HepG2 (cell line): ENCODE data around the gene RPL36. TPM values are rescaled to one million over a fixed set of nuclear protein-coding genes. Genes with fewer than 3 reads are reported as not detected.
A peak's percentile ranks its signal among the peaks of the same experiment; 100 is the strongest.

ENCODE experiments used
- CBX2 ChIP-seq, 2 experiments: fragments of 200-600 bp in 1 of 2; sonication (generic); formaldehyde crosslinking in 1 of 2; IDR thresholded peaks; 2 replicates each; pipeline versions ENCODE4 v1.7.0 to v1.8.1; 2018 to 2022; ENCODE audit warnings: low read depth in 2 of 2, low read length in 1 of 2, mild to moderate bottlenecking in 1 of 2, missing genetic modification reagents in 1 of 2
- CHD2 ChIP-seq: IDR thresholded peaks from 2 replicates; pipeline ENCODE4 v1.6.1; 2011; ENCODE audit warnings: low read depth, low read length, improper control_type of control experiment
- CHD4 ChIP-seq: fragments of 200-600 bp; sonication (generic); IDR thresholded peaks from 2 replicates; pipeline ENCODE4 v1.7.0; 2017; ENCODE audit warnings: mild to moderate bottlenecking, low read length, borderline replicate concordance
- EHMT2 ChIP-seq: fragments of 200-600 bp; sonication (generic); IDR thresholded peaks from 2 replicates; pipeline ENCODE4 v1.7.0; 2017; ENCODE audit warnings: antibody characterized with exemption, low read depth, low read length, borderline replicate concordance
- HES4 ChIP-seq: sonication (generic); formaldehyde crosslinking; IDR thresholded peaks from 2 replicates; pipeline ENCODE4 v1.9.0; 2021; ENCODE audit warnings: mild to moderate bottlenecking, missing genetic modification reagents, borderline replicate concordance
- HNRNPLL ChIP-seq: fragments of 200-400 bp; formaldehyde crosslinking; IDR thresholded peaks from 2 replicates; pipeline ENCODE4 v1.6.1; 2017; ENCODE audit warnings: mild to moderate bottlenecking, low read depth, low read length; ENCODE audit not compliant: poor library complexity, severe bottlenecking
- NR2C2 ChIP-seq: sonication (generic); formaldehyde crosslinking; IDR thresholded peaks from 2 replicates; pipeline ENCODE4 v1.4.0; 2020; ENCODE audit warnings: missing genetic modification reagents, mild to moderate bottlenecking, moderate library complexity, borderline replicate concordance
- PHF20 ChIP-seq: sonication (generic); formaldehyde crosslinking; IDR thresholded peaks from 2 replicates; pipeline ENCODE4 v1.5.0; 2020; ENCODE audit warnings: mild to moderate bottlenecking, missing genetic modification reagents
- SRSF1 ChIP-seq: fragments of 200-400 bp; formaldehyde crosslinking; optimal IDR thresholded peaks from 2 replicates; pipeline ENCODE3; 2017; ENCODE audit warnings: mild to moderate bottlenecking, low read depth, low read length, moderate library complexity
- TARDBP ChIP-seq: sonication (generic); formaldehyde crosslinking; IDR thresholded peaks from 2 replicates; pipeline ENCODE4 v1.8.0; 2022; ENCODE audit warnings: mild to moderate bottlenecking, missing genetic modification reagents
- THAP11 ChIP-seq: IDR thresholded peaks from 2 replicates; pipeline ENCODE4 v1.6.1; 2016; ENCODE audit warnings: missing biosample characterization, missing genetic modification reagents
- ZBTB38 ChIP-seq: sonication (generic); formaldehyde crosslinking; IDR thresholded peaks from 2 replicates; pipeline ENCODE4 v1.5.1; 2020; ENCODE audit warnings: mild to moderate bottlenecking, missing genetic modification reagents
- ZNF547 ChIP-seq: sonication (generic); formaldehyde crosslinking; IDR thresholded peaks from 2 replicates; pipeline ENCODE4 v1.5.1; 2020; ENCODE audit warnings: mild to moderate bottlenecking, missing genetic modification reagents
- ZNF678 ChIP-seq: sonication (generic); formaldehyde crosslinking; IDR thresholded peaks from 2 replicates; pipeline ENCODE4 v1.4.0; 2020; ENCODE audit warnings: mild to moderate bottlenecking, missing genetic modification reagents
- ZNF792 ChIP-seq: IDR thresholded peaks from 2 replicates; pipeline ENCODE4 v1.6.1; 2016
- ZSCAN12 ChIP-seq: sonication (generic); formaldehyde crosslinking; IDR thresholded peaks from 2 replicates; pipeline ENCODE4 v1.9.0; 2021; ENCODE audit warnings: mild to moderate bottlenecking, missing genetic modification reagents
- polyA plus RNA-seq, 8 experiments: library from polyadenylated mRNA; depleted of rRNA in 3 of 8; stranded (reverse) in 7 of 8; unstranded in 1 of 8; fragments of >200 nt; fragmentation: Illumina TruSeq in 4 of 8; extraction: Trizol in 4 of 8; gene quantifications; 2 replicates each; pipeline versions ENCODE4 v1.2.1 to v1.2.3, GENCODE V29; 2011 to 2016; ENCODE audit warnings: low read depth in 4 of 8, missing spikeins in 1 of 8, mixed read lengths in 1 of 8; ENCODE audit not compliant: insufficient read depth in 1 of 8
- total RNA-seq, 5 experiments: library from RNA; depleted of rRNA; stranded (reverse); fragments of >200 nt; fragmentation: Illumina TruSeq; extraction: Trizol; gene quantifications; 2 replicates each; pipeline ENCODE4 v1.2.3, GENCODE V29; 2016; ENCODE audit warnings: low read depth in 1 of 5
- TF ChIP-seq, protein P1 (sequence below): sonication (generic); formaldehyde crosslinking; IDR thresholded peaks from 2 replicates; pipeline ENCODE4 v1.9.0; 2021; ENCODE audit warnings: mild to moderate bottlenecking, missing genetic modification reagents
- TF ChIP-seq, protein P2 (sequence below): sonication (generic); formaldehyde crosslinking; IDR thresholded peaks from 2 replicates; pipeline ENCODE4 v1.8.0; 2022; ENCODE audit warnings: mild to moderate bottlenecking, missing genetic modification reagents; ENCODE audit not compliant: insufficient replicate concordance
- TF ChIP-seq, protein P3 (sequence below): sonication (generic); formaldehyde crosslinking; IDR thresholded peaks from 2 replicates; pipeline ENCODE4 v1.4.0; 2020; ENCODE audit warnings: low read depth, mild to moderate bottlenecking, missing genetic modification reagents

RPL36 gene
- total and polyA plus RNA-seq, 2 of the 13 experiments (the other 11 are each of a cell fraction or from before 2014, with no cell fraction given): 706 to 740 TPM

DNA sequence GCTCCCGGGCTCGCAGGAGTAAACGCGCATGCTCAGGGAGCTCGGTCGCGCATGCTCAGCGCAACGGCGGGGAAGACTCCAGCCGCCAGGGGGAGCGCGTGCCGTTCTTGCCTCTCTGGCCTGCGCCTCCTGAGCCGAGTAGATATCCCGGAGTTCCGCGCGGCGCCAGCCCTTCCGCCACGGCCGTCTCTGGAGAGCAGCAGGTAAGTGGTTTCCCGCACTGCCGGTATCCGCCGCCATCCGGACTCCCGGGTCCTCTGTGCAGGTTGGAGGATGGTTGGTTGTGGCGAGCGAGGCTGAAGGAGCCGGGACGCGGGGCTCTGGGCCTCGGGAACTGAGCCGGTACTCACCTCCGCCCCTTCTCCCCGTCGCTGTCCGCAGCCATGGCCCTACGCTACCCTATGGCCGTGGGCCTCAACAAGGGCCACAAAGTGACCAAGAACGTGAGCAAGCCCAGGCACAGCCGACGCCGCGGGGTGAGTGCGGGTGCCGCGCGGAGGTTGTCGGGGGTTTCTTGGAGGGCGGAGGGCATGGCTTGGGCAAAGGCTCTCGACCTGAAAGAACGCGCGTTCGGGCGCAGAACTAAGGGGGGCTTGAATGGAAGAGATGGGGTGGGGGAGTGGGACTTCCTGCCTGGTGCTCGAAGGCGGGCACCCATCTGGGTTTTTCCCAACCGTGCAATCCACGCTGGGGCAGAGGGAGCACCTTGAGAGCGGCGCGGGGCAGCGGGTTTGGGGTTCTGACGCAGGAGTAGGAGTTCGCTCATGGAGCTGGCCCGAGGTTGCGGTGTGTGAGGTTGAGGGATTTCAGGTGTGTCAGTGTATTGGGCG is at the start of gene RPL36 (continued):
- TF ChIP-seq, protein P1, sequence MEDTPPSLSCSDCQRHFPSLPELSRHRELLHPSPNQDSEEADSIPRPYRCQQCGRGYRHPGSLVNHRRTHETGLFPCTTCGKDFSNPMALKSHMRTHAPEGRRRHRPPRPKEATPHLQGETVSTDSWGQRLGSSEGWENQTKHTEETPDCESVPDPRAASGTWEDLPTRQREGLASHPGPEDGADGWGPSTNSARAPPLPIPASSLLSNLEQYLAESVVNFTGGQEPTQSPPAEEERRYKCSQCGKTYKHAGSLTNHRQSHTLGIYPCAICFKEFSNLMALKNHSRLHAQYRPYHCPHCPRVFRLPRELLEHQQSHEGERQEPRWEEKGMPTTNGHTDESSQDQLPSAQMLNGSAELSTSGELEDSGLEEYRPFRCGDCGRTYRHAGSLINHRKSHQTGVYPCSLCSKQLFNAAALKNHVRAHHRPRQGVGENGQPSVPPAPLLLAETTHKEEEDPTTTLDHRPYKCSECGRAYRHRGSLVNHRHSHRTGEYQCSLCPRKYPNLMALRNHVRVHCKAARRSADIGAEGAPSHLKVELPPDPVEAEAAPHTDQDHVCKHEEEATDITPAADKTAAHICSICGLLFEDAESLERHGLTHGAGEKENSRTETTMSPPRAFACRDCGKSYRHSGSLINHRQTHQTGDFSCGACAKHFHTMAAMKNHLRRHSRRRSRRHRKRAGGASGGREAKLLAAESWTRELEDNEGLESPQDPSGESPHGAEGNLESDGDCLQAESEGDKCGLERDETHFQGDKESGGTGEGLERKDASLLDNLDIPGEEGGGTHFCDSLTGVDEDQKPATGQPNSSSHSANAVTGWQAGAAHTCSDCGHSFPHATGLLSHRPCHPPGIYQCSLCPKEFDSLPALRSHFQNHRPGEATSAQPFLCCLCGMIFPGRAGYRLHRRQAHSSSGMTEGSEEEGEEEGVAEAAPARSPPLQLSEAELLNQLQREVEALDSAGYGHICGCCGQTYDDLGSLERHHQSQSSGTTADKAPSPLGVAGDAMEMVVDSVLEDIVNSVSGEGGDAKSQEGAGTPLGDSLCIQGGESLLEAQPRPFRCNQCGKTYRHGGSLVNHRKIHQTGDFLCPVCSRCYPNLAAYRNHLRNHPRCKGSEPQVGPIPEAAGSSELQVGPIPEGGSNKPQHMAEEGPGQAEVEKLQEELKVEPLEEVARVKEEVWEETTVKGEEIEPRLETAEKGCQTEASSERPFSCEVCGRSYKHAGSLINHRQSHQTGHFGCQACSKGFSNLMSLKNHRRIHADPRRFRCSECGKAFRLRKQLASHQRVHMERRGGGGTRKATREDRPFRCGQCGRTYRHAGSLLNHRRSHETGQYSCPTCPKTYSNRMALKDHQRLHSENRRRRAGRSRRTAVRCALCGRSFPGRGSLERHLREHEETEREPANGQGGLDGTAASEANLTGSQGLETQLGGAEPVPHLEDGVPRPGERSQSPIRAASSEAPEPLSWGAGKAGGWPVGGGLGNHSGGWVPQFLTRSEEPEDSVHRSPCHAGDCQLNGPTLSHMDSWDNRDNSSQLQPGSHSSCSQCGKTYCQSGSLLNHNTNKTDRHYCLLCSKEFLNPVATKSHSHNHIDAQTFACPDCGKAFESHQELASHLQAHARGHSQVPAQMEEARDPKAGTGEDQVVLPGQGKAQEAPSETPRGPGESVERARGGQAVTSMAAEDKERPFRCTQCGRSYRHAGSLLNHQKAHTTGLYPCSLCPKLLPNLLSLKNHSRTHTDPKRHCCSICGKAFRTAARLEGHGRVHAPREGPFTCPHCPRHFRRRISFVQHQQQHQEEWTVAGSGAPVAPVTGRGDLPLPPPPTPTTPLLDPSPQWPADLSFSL (CRISPR knock-in tag): 0 out of 2 replicates have a peak, but pooled peaks have one; percentile 55
- TF ChIP-seq ZBTB38 (CRISPR knock-in tag) (peak; percentile 89; the same call in 1 of the 2 replicates), ZNF678 (CRISPR knock-in tag) (0 out of 2 replicates have a peak, but pooled peaks have one; percentile 72), EHMT2 (no peak), HNRNPLL (peak; percentile 78), ZNF792 (peak; percentile 68), THAP11 (CRISPR knock-in tag) (peak; percentile 95), CHD4 (no peak), ZSCAN12 (CRISPR knock-in tag) (0 out of 2 replicates have a peak, but pooled peaks have one; percentile 18), ZNF547 (CRISPR knock-in tag) (peak; percentile 91), CBX2 (IDR thresholded peaks at IDR 0.05; ENCODE audit: low read depth, low read length) (no peak), CBX2 (CRISPR knock-in tag; IDR thresholded peaks at IDR 0.05; ENCODE audit: low read depth) (peak; percentile 50; the same call in 1 of the 2 replicates), NR2C2 (peak; percentile 67), SRSF1 (peak; percentile 93), CHD2 (no peak), PHF20 (peak; percentile 83), TARDBP (no peak; the same call in 1 of the 2 replicates), HES4 (CRISPR knock-in tag) (peak; percentile 94)
- TF ChIP-seq, protein P2, sequence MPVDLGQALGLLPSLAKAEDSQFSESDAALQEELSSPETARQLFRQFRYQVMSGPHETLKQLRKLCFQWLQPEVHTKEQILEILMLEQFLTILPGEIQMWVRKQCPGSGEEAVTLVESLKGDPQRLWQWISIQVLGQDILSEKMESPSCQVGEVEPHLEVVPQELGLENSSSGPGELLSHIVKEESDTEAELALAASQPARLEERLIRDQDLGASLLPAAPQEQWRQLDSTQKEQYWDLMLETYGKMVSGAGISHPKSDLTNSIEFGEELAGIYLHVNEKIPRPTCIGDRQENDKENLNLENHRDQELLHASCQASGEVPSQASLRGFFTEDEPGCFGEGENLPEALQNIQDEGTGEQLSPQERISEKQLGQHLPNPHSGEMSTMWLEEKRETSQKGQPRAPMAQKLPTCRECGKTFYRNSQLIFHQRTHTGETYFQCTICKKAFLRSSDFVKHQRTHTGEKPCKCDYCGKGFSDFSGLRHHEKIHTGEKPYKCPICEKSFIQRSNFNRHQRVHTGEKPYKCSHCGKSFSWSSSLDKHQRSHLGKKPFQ: peak; percentile 65
- TF ChIP-seq, protein P3, sequence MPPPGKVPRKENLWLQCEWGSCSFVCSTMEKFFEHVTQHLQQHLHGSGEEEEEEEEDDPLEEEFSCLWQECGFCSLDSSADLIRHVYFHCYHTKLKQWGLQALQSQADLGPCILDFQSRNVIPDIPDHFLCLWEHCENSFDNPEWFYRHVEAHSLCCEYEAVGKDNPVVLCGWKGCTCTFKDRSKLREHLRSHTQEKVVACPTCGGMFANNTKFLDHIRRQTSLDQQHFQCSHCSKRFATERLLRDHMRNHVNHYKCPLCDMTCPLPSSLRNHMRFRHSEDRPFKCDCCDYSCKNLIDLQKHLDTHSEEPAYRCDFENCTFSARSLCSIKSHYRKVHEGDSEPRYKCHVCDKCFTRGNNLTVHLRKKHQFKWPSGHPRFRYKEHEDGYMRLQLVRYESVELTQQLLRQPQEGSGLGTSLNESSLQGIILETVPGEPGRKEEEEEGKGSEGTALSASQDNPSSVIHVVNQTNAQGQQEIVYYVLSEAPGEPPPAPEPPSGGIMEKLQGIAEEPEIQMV (CRISPR knock-in tag): peak; percentile 57; the same call in 1 of the 2 replicates
